Mesenchymal stem cell (in vitro differentiated cells and primary cell): ENCODE measurements around the gene MTA1.
A peak's percentile ranks its signal among the peaks of the same experiment; 100 is the strongest.

Source experiments
- DNase-seq: peaks from one replicate; pipeline ENCODE4 v3.0.0-alpha.2; 2013
- H2AFZ ChIP-seq: one replicate; pipeline ENCODE4 v1.6.1; 2013; ENCODE audit warnings: low read depth, mild to moderate bottlenecking, control low read depth, inconsistent platforms, low read length, moderate library complexity
- H2AK5ac ChIP-seq: 2 replicates; pipeline ENCODE4 v1.6.1; 2013; ENCODE audit warnings: low read length, moderate library complexity, mild to moderate bottlenecking, inconsistent platforms; ENCODE audit not compliant: severe bottlenecking
- H2BK120ac ChIP-seq: one replicate; pipeline ENCODE4 v1.6.1; 2013; ENCODE audit warnings: low read depth, mild to moderate bottlenecking, inconsistent platforms, low read length, moderate library complexity
- H2BK12ac ChIP-seq, 2 experiments: one replicate each; pipeline ENCODE4 v1.6.1; 2013; ENCODE audit warnings: inconsistent platforms in 2 of 2, low read length in 2 of 2, mild to moderate bottlenecking in 2 of 2, moderate library complexity in 2 of 2, control low read depth in 1 of 2
- H2BK15ac ChIP-seq: one replicate; pipeline ENCODE4 v1.6.1; 2013; ENCODE audit warnings: mild to moderate bottlenecking, low read depth, inconsistent platforms; ENCODE audit not compliant: poor library complexity, severe bottlenecking
- H2BK5ac ChIP-seq: 2 replicates; pipeline ENCODE4 v1.6.1; 2013; ENCODE audit warnings: low read depth, mild to moderate bottlenecking, low read length, control low read depth, inconsistent platforms; ENCODE audit not compliant: poor library complexity, severe bottlenecking
- H3K14ac ChIP-seq, 2 experiments: one replicate each; pipeline ENCODE4 v1.6.1; 2013; ENCODE audit warnings: inconsistent platforms in 2 of 2, low read length in 2 of 2, control low read depth in 1 of 2, mild to moderate bottlenecking in 1 of 2, moderate library complexity in 1 of 2
- H3K18ac ChIP-seq, 2 experiments: one replicate each; pipeline ENCODE4 v1.6.1; 2013; ENCODE audit warnings: inconsistent platforms in 2 of 2, low read length in 2 of 2, control low read depth in 1 of 2, low read depth in 1 of 2, mild to moderate bottlenecking in 1 of 2
- H3K23ac ChIP-seq, 2 experiments: one replicate each; pipeline ENCODE4 v1.6.1; 2013; ENCODE audit warnings: inconsistent platforms in 2 of 2, low read length in 2 of 2, mild to moderate bottlenecking in 2 of 2, moderate library complexity in 2 of 2, control low read depth in 1 of 2
- H3K27ac ChIP-seq: 2 replicates; pipeline ENCODE4 v1.5.1; 2013; ENCODE audit warnings: mild to moderate bottlenecking, moderate library complexity, low read length, control low read depth, inconsistent platforms; ENCODE audit not compliant: poor library complexity, severe bottlenecking
- H3K27me3 ChIP-seq, 2 experiments: 2 replicates each; pipeline versions ENCODE4 v1.6.1 to v1.7.0; 2013; ENCODE audit warnings: low read length in 2 of 2, mild to moderate bottlenecking in 2 of 2, moderate library complexity in 2 of 2, control low read depth in 1 of 2, inconsistent platforms in 1 of 2; ENCODE audit not compliant: control insufficient read depth in 1 of 2, insufficient read depth in 1 of 2
- H3K36me3 ChIP-seq, 2 experiments: 2 replicates each; pipeline versions ENCODE4 v1.6.1 to v1.7.0; 2013; ENCODE audit warnings: low read length in 2 of 2, control low read depth in 1 of 2, inconsistent platforms in 1 of 2, low read depth in 1 of 2, mild to moderate bottlenecking in 1 of 2; ENCODE audit not compliant: insufficient read depth in 2 of 2, control insufficient read depth in 1 of 2
- H3K4ac ChIP-seq, 2 experiments: one replicate each; pipeline ENCODE4 v1.6.1; 2013; ENCODE audit warnings: inconsistent platforms in 2 of 2, low read length in 2 of 2, mild to moderate bottlenecking in 2 of 2, moderate library complexity in 2 of 2, control low read depth in 1 of 2, low read depth in 1 of 2
- H3K4me1 ChIP-seq: 2 replicates; pipeline ENCODE4 v1.6.1; 2013; ENCODE audit warnings: low read depth, low read length, control low read depth; ENCODE audit not compliant: control insufficient read depth, insufficient read depth
- H3K4me2 ChIP-seq: 2 replicates; pipeline ENCODE4 v1.6.1; 2013; ENCODE audit warnings: low read length, mild to moderate bottlenecking, inconsistent platforms; ENCODE audit not compliant: poor library complexity, severe bottlenecking
- H3K4me3 ChIP-seq, 2 experiments: 2 replicates each; pipeline versions ENCODE4 v1.5.1 to v1.7.0; 2013; ENCODE audit warnings: low read length in 2 of 2, mild to moderate bottlenecking in 2 of 2, control low read depth in 1 of 2, low read depth in 1 of 2; ENCODE audit not compliant: insufficient read depth in 1 of 2
- H3K79me1 ChIP-seq: replicated peaks from 2 replicates; pipeline ENCODE4 v1.6.1; 2013; ENCODE audit warnings: mild to moderate bottlenecking, control low read depth, low read length, inconsistent platforms; ENCODE audit not compliant: poor library complexity, severe bottlenecking
- H3K9ac ChIP-seq: 2 replicates; pipeline ENCODE4 v1.7.0; 2013; ENCODE audit warnings: mild to moderate bottlenecking, low read length, moderate library complexity
- H3K9me3 ChIP-seq: 2 replicates; pipeline ENCODE4 v1.7.0; 2013; ENCODE audit warnings: mild to moderate bottlenecking, low read length; ENCODE audit not compliant: control insufficient read depth
- H4K8ac ChIP-seq: one replicate; pipeline ENCODE4 v1.6.1; 2013; ENCODE audit warnings: inconsistent platforms, mild to moderate bottlenecking, low read length, moderate library complexity
- H4K91ac ChIP-seq: one replicate; pipeline ENCODE4 v1.6.1; 2013; ENCODE audit warnings: mild to moderate bottlenecking, low read length, inconsistent platforms
- WGBS: methylation state at CpG from one replicate; pipeline ENCODE4 v1.1.7; 2013; ENCODE audit warnings: mixed read lengths; 5-methylcytosine and 5-hydroxymethylcytosine counted together

Gene MTA1

GRCh38 chr14:105473033-105473676 lies 53.5 kb downstream of the MTA1 start:
- H3K23ac ChIP-seq, result no peak overlapping the region
- no peak overlapping the region for H2BK120ac ChIP-seq
- H3K4ac ChIP-seq, result no peak overlapping the region
- H3K4me3 ChIP-seq, result no peak overlapping the region
- H2BK12ac ChIP-seq, result no peak overlapping the region
- no peak overlapping the region for H2AFZ ChIP-seq
- H2BK5ac ChIP-seq, result no peak overlapping the region
- no peak overlapping the region for H3K27ac ChIP-seq
- no peak overlapping the region for H3K4me2 ChIP-seq
- no peak overlapping the region for H4K91ac ChIP-seq
- no peaks in the 10 kb centered on the region for H3K9me3 ChIP-seq
- H3K36me3 ChIP-seq, result peaks cover 9 to 41% of the 10 kb centered on the region in 2 experiments
- H3K18ac ChIP-seq, result no peak overlapping the region
- WGBS, result 71% methylated on average over 7 of the region's 7 CpGs
- H3K9ac ChIP-seq, result no peak overlapping the region
- H3K79me1 ChIP-seq, result no peaks in the 10 kb centered on the region
- no peak overlapping the region for H2AK5ac ChIP-seq
- H4K8ac ChIP-seq, result no peak overlapping the region
- no peak overlapping the region for H3K14ac ChIP-seq
- peaks cover 13 to 15% of the 10 kb centered on the region in 2 experiments for H3K27me3 ChIP-seq
- peaks cover 79% of the 10 kb centered on the region for H3K4me1 ChIP-seq
- H2BK15ac ChIP-seq, result peak overlapping the region; percentile 28
- no peak for DNase-seq

DNA sequence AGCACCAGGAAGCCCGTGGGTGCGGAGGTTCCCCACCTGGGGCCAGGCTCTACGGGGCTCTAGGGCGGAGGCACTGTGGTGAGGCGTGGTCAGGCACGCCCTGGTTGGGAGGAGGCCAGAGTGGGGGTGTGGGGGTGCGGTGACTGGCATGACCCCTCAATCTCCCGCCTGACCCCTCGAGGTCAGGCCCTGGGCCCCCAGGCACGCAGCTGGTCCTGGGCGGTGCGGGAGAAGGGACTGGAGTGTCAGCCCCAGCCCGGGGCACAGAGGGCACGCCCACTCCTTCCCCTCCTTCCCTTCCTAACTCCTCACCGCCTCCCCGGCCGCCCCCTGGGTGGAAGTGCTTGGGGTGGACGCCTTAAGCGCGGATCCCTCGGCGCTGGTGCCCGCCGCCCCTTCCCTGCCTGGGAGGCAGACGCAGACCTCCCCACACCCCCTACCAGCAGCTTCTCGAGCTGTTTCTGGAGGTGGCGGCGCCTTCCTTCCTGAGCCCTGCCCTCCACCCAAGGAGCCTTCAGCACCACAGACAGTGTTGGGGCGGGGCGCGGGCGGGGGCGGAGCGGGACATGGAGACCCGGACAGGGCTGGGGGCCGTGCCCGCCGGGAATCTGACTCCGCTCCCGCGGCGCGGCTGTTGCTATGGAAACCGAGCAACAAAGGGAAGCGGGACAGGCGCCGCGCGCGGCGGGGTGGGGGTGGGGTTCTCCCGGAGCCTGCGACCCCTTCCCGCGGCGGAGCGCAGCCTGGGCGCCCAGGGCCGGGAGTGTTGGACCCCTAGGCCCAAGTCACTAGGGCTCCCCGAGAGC lies 54.3 kb downstream of the MTA1 start:
- no peak overlapping the region for H3K14ac ChIP-seq

DNA sequence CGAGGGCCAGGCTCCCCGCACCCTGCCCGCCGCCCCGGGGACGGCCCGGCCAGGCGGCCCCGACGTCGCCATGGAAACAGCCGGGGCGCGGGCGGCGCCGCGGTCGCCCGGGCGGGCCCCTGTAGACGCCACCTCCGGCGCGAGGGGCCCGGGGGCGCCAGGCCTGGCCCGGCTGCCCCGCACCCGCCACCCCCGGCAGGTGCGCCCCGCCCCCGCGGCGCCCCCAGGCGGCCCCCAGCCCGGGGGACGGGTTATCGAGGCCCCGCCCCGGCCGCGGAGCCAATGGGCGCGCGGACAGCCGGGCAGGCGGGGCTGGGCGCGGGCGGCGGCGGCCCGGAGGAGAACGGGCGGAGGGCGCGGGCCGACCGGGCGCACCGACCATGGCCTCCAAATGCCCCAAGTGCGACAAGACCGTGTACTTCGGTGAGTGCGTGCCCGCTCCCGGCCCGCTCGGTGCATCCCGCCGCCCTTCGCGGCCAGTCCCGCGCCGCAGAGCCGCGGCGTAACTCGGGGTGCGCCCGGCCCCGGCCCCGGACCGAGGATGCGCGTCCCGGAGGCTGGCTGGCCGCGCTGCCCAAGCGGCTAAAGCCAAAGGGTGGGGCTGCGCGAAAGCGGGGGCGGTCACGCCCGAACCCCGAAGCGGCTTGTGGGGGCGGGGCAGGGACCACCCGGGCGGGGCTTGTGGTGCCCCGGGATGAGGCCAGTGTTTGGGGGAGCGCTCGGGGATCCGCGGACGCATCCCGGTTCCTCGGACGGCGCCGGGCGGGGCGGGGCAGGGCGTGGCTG lies 55.0 kb downstream of the MTA1 start, which contains the start of gene CRIP2:
CRIP2 (plus strand) TSS at position 339 of the 786 bp plus-strand sequence; CDS start at position 381, 42 bp downstream.
- Histone ChIP-seq H3K18ac (peak within 1 kb of the TSS; percentile 45 to 88), H3K9ac (peak within 1 kb of the TSS; percentile 77), H2AK5ac (no peak within 1 kb of the TSS), H3K4me1 (peaks cover 77% of the 10 kb centered on the region), H3K4me2 (peak within 1 kb of the TSS; percentile 96), H3K79me1 (no peaks in the 10 kb centered on the region), H2BK120ac (no peak within 1 kb of the TSS), H3K27me3 (peaks cover 15 to 20% of the 10 kb centered on the region in 2 experiments), H3K27ac (no peak within 1 kb of the TSS), H2BK15ac (peak within 1 kb of the TSS; percentile 54), H3K9me3 (no peaks in the 10 kb centered on the region), H4K8ac (peak within 1 kb of the TSS; percentile 43), H3K36me3 (peaks cover 2 to 26% of the 10 kb centered on the region in 2 experiments), H4K91ac (peak within 1 kb of the TSS; percentile 69), H3K14ac (peak within 1 kb of the TSS in 1 of 2 experiments; percentile 92), H3K23ac (peak within 1 kb of the TSS in 1 of 2 experiments; percentile 65), H3K4me3 (peak within 1 kb of the TSS; percentile 76 to 77), H2BK12ac (peak within 1 kb of the TSS in 1 of 2 experiments; percentile 76), H2AFZ (peak within 1 kb of the TSS; percentile 57), H3K4ac (peak within 1 kb of the TSS in 1 of 2 experiments; percentile 57), H2BK5ac (no peak within 1 kb of the TSS)
- DNase-seq, result peak; percentile 63
- WGBS, result under 1% methylated on average over 66 of the region's 118 CpGs

More for the DNA sequence above, 54.3 kb downstream of the MTA1 start:
- Histone ChIP-seq H2AK5ac (no peak overlapping the region), H3K79me1 (no peaks in the 10 kb centered on the region), H3K4ac (no peak overlapping the region), H3K27ac (no peak overlapping the region), H3K4me1 (peaks cover 78% of the 10 kb centered on the region), H3K23ac (no peak overlapping the region), H2AFZ (no peak overlapping the region), H2BK120ac (no peak overlapping the region), H2BK5ac (no peak overlapping the region), H3K18ac (peak overlapping the region in 1 of 2 experiments; percentile 59), H3K27me3 (peaks cover 13 to 15% of the 10 kb centered on the region in 2 experiments), H3K9me3 (no peaks in the 10 kb centered on the region), H3K36me3 (peaks cover 8 to 34% of the 10 kb centered on the region in 2 experiments), H2BK15ac (no peak overlapping the region), H4K8ac (no peak overlapping the region), H3K4me3 (peak overlapping the region; percentile 69 to 76), H2BK12ac (peak overlapping the region in 1 of 2 experiments; percentile 45), H4K91ac (no peak overlapping the region), H3K9ac (peak overlapping the region; percentile 73), H3K4me2 (peak overlapping the region; percentile 96)
- WGBS, result 14% methylated on average over 27 of the region's 60 CpGs
- DNase-seq, result peak; percentile 94
